Measurements from ENCODE around the gene FANCD2OS. TPM values are rescaled to one million over a fixed set of nuclear protein-coding genes. Genes with fewer than 3 reads are reported as not detected.

FANCD2OS gene
- total RNA-seq, 4 donors from 2014 or later = not detected

GRCh38 chr3:10055097-10055496 is 53.0 kb downstream of the FANCD2OS start:
- in situ Hi-C loops (cut with MboI; ENCODE audit: low sequenced_read_pairs in 4 of 4) = no loop called here
- H3K27ac ChIP-seq = no peak overlapping the region
- no peaks in the 10 kb centered on the region for H3K36me3 ChIP-seq
- ATAC-seq (no peak), DNase-seq (no peak)
- no peak for TF ChIP-seq POLR2A (IDR thresholded peaks at IDR 0.05)
- TF ChIP-seq, protein P1, sequence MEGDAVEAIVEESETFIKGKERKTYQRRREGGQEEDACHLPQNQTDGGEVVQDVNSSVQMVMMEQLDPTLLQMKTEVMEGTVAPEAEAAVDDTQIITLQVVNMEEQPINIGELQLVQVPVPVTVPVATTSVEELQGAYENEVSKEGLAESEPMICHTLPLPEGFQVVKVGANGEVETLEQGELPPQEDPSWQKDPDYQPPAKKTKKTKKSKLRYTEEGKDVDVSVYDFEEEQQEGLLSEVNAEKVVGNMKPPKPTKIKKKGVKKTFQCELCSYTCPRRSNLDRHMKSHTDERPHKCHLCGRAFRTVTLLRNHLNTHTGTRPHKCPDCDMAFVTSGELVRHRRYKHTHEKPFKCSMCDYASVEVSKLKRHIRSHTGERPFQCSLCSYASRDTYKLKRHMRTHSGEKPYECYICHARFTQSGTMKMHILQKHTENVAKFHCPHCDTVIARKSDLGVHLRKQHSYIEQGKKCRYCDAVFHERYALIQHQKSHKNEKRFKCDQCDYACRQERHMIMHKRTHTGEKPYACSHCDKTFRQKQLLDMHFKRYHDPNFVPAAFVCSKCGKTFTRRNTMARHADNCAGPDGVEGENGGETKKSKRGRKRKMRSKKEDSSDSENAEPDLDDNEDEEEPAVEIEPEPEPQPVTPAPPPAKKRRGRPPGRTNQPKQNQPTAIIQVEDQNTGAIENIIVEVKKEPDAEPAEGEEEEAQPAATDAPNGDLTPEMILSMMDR (IDR thresholded peaks at IDR 0.05 in 4 of 5, conservative IDR thresholded peaks at IDR 0.05 in 1 of 5) = no peak
- intact Hi-C loops (cut with DNase I; ENCODE audit: low total_unique reads) = no loop called here
- H3K4me1 ChIP-seq = no peaks in the 10 kb centered on the region
- no peak overlapping the region for H3K4me3 ChIP-seq
- no peaks in the 10 kb centered on the region for H3K27me3 ChIP-seq
- no peaks in the 10 kb centered on the region for H3K9me3 ChIP-seq

Other genes with a start within 250 kb of the FANCD2OS start
- gene CIDEC, start 228.0 kb downstream of the FANCD2OS start, total RNA-seq = 10 to 100 TPM in 1 of 4 donors, 1 to 10 TPM in 3; 1.4 to 13.4 (median 3.5) TPM
- gene JAGN1, start 217.6 kb downstream of the FANCD2OS start, total RNA-seq = 10 to 100 TPM; 42.8 to 96.4 (median 67.0) TPM
- 1 to 10 TPM in 1 of 4 donors, under 1 TPM in 2, not detected in 1; 0.20 to 1.5 (median 0.64) TPM for gene IL17RE, start 205.4 kb downstream of the FANCD2OS start, total RNA-seq
- gene IL17RC, start 191.2 kb downstream of the FANCD2OS start, total RNA-seq = 10 to 100 TPM; 14.8 to 67.3 (median 47.2) TPM
- gene CRELD1, start 174.4 kb downstream of the FANCD2OS start, total RNA-seq = 10 to 100 TPM; 31.6 to 42.3 (median 37.1) TPM
- gene PRRT3, start 155.8 kb downstream of the FANCD2OS start, total RNA-seq = 1 to 10 TPM in 3 of 4 donors, under 1 TPM in 1; 0.92 to 7.4 (median 2.5) TPM
- 100 to 1,000 TPM; 147 to 329 (median 204) TPM for gene EMC3, start 121.4 kb downstream of the FANCD2OS start, total RNA-seq
- 1 to 10 TPM in 1 of 4 donors, under 1 TPM in 2, not detected in 1; 0.46 to 1.3 (median 0.58) TPM for gene FANCD2, start 81.8 kb downstream of the FANCD2OS start, total RNA-seq
- gene BRK1, start 7.4 kb upstream of the FANCD2OS start, total RNA-seq = 10 to 100 TPM; 68.2 to 86.8 (median 69.3) TPM
- 10 to 100 TPM in 3 of 4 donors, 1 to 10 TPM in 1; 7.5 to 17.9 (median 12.8) TPM for gene VHL, start 33.5 kb upstream of the FANCD2OS start, total RNA-seq
- 10 to 100 TPM; 21.9 to 42.0 (median 25.8) TPM for gene IRAK2, start 56.7 kb upstream of the FANCD2OS start, total RNA-seq
- 10 to 100 TPM; 10.9 to 11.5 (median 10.9) TPM for gene TATDN2, start 140.2 kb upstream of the FANCD2OS start, total RNA-seq
- not detected for gene GHRL, start 184.7 kb upstream of the FANCD2OS start, total RNA-seq
- 100 to 1,000 TPM in 3 of 4 donors, 10 to 100 TPM in 1; 96.1 to 119 (median 111) TPM for gene SEC13, start 212.9 kb upstream of the FANCD2OS start, total RNA-seq